NCI-H2029 treated with DMSO at 0.1 percent for 48 hours (cell line): Measurements from ENCODE around the gene COMMD1.

Experiments used
- DNase-seq: peaks from one replicate; lab custom pipeline; 2025; lab: John Stamatoyannopoulos, UW

COMMD1 gene

GRCh38 chr2:62178741-62179271 lies 273.3 kb downstream of the COMMD1 start:
- DNase-seq = no peak

- DNase-seq = no peak
These were observed 275.5 kb downstream of the COMMD1 start for GRCh38 chr2:62180975-62181374.

GRCh38 chr2:62181843-62182242 lies 276.4 kb downstream of the COMMD1 start:
- no peak for DNase-seq

GRCh38 chr2:62184512-62185230 lies 279.2 kb downstream of the COMMD1 start:
- DNase-seq = no peak
